Measurements from ENCODE around the gene CST5. TPM values are rescaled to one million over a fixed set of nuclear protein-coding genes. Genes with fewer than 3 reads are reported as not detected.

The CST5 gene
- polyA plus RNA-seq, 3 donors = not detected

GRCh38 chr20:23872065-23872464, 7.5 kb downstream of the CST5 start:
- H3K4me3 Mint-ChIP-seq = no peak overlapping the region
- no peak overlapping the region for H3K27ac ChIP-seq (ENCODE audit: low read depth in 1 of 2, low read length in 2 of 2)
- peaks cover 0 to 2% (median 0%) of the 10 kb centered on the region in 7 donors for H3K9me3 Mint-ChIP-seq
- H3K9me3 ChIP-seq (replicated peaks in 1 of 2; ENCODE audit: control insufficient read depth in 1 of 2, insufficient read depth in 1 of 2, low read length in 2 of 2) = no peaks in the 10 kb centered on the region
- H3K4me3 ChIP-seq (replicated peaks in 1 of 3; ENCODE audit: low read depth in 2 of 3, low read length in 3 of 3) = no peak overlapping the region
- H3K36me3 ChIP-seq (replicated peaks in 1 of 2; ENCODE audit: control insufficient read depth in 1 of 2, insufficient read depth in 2 of 2, low read length in 2 of 2) = no peaks in the 10 kb centered on the region
- intact Hi-C loops (cut with micrococcal nuclease) = no loop called here
- no peak overlapping the region for H2AFZ ChIP-seq (ENCODE audit: insufficient read depth, low read depth, low read length, poor library complexity, severe bottlenecking)
- no peaks in the 10 kb centered on the region for H3K4me1 Mint-ChIP-seq
- no CpG with 5 or more reads among the region's 1 CpG for WGBS (ENCODE audit: insufficient coverage)
- no peak overlapping the region for H3K4me2 ChIP-seq (replicated peaks; ENCODE audit: extremely low read depth, low read length, poor library complexity, severe bottlenecking)
- H3K36me3 Mint-ChIP-seq = no peaks in the 10 kb centered on the region
- H3K4me1 ChIP-seq (ENCODE audit: control insufficient read depth in 1 of 2, insufficient read depth in 2 of 2, low read length in 2 of 2) = no peaks in the 10 kb centered on the region
- no peaks in the 10 kb centered on the region for H4K20me1 ChIP-seq (ENCODE audit: insufficient read depth, low read length)
- H3K27me3 ChIP-seq (ENCODE audit: control insufficient read depth in 2 of 2, insufficient read depth in 2 of 2, low read length in 2 of 2) = peaks cover 0 to 5% of the 10 kb centered on the region in 2 donors
- H3K9ac ChIP-seq (ENCODE audit: insufficient read depth, low read length, poor library complexity, severe bottlenecking) = no peak overlapping the region
- no peak for DNase-seq
- peaks cover 2 to 14% (median 12%) of the 10 kb centered on the region in 3 donors for H3K27me3 Mint-ChIP-seq (ENCODE audit: low read depth in 3 of 3)
- no peak overlapping the region for H3K27ac Mint-ChIP-seq
- no peak for TF ChIP-seq CTCF (IDR thresholded peaks at IDR 0.05)
- no peaks in the 10 kb centered on the region for H3K79me2 ChIP-seq (ENCODE audit: insufficient read depth, low read length)

DNA sequence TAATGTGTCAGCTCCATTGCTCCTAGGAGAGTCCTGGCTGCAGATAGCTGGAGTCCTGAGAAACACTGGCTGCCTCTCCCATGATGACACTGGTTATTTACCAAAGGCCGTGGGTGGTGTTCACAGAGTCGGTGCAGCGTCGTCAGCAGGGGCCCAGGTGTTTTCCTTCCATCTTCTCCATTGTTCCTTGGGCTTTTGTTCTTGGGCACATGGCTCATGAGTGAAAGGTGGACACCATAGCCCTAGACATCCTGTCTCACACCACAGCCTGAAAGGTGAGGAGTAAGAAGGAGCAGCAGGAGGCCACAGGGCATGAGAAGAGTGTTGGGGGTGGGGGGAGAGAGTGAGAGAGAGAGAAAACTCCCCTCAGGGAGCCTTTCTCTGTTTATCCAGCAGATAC, 9.1 kb downstream of the CST5 start:
- no peak overlapping the region for H3K27ac ChIP-seq (ENCODE audit: low read depth in 1 of 2, low read length in 2 of 2)
- no peak overlapping the region for H3K4me3 ChIP-seq (replicated peaks in 1 of 3; ENCODE audit: low read depth in 2 of 3, low read length in 3 of 3)
- Mint-ChIP-seq H3K9me3 (peaks cover 0 to 4% (median 0%) of the 10 kb centered on the region in 7 donors), H3K36me3 (no peaks in the 10 kb centered on the region), H3K27me3 (ENCODE audit: low read depth in 3 of 3) (peaks cover 6 to 22% (median 19%) of the 10 kb centered on the region in 3 donors), H3K27ac (no peak overlapping the region), H3K4me1 (no peaks in the 10 kb centered on the region), H3K4me3 (no peak overlapping the region)
- WGBS (ENCODE audit: insufficient coverage) = 87% methylated on average over 4 of the region's 4 CpGs
- no peaks in the 10 kb centered on the region for H3K4me1 ChIP-seq (ENCODE audit: control insufficient read depth in 1 of 2, insufficient read depth in 2 of 2, low read length in 2 of 2)
- no peak overlapping the region for H3K4me2 ChIP-seq (replicated peaks; ENCODE audit: extremely low read depth, low read length, poor library complexity, severe bottlenecking)
- no peaks in the 10 kb centered on the region for H3K9me3 ChIP-seq (replicated peaks in 1 of 2; ENCODE audit: control insufficient read depth in 1 of 2, insufficient read depth in 1 of 2, low read length in 2 of 2)
- H3K36me3 ChIP-seq (replicated peaks in 1 of 2; ENCODE audit: control insufficient read depth in 1 of 2, insufficient read depth in 2 of 2, low read length in 2 of 2) = no peaks in the 10 kb centered on the region
- no peaks in the 10 kb centered on the region for H3K79me2 ChIP-seq (ENCODE audit: insufficient read depth, low read length)
- H4K20me1 ChIP-seq (ENCODE audit: insufficient read depth, low read length) = no peaks in the 10 kb centered on the region
- H2AFZ ChIP-seq (ENCODE audit: insufficient read depth, low read depth, low read length, poor library complexity, severe bottlenecking) = no peak overlapping the region
- TF ChIP-seq CTCF (IDR thresholded peaks at IDR 0.05) = no peak
- DNase-seq = no peak
- intact Hi-C loops (cut with micrococcal nuclease) = no loop called here
- peaks cover 3 to 8% of the 10 kb centered on the region in 2 donors for H3K27me3 ChIP-seq (ENCODE audit: control insufficient read depth in 2 of 2, insufficient read depth in 2 of 2, low read length in 2 of 2)
- H3K9ac ChIP-seq (ENCODE audit: insufficient read depth, low read length, poor library complexity, severe bottlenecking) = no peak overlapping the region
